Measurements from ENCODE around the gene RS1.
A peak's percentile ranks its signal among the peaks of the same experiment; 100 is the strongest.

Gene RS1

DNA sequence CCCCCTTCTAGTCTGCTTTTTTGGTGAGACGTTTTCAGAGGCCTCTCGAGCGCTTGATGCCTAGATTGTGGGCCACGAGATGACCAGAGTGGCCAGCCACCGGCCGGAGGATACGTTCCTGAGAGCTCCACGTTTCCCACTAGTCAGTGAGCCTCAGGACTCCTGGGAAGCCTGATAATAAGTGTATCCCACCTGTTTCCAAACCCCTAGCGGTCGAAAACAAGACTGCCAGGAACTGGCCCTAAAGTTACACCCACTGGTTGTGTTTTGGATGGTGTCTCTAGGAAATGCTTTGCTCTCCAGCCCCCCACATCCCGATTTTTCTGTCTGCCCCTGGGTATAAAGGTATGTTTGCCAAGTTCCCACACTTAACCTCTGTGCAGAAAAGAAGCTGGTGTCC, 4.6 kb upstream of the RS1 start:
- TF ChIP-seq CTCF (IDR thresholded peaks at IDR 0.05; ENCODE audit: insufficient read depth, low read length, poor library complexity, severe bottlenecking) = no peak
- Histone ChIP-seq H3K4me3 (replicated peaks; ENCODE audit: low read depth, low read length) (no peak overlapping the region), H3K27me3 (replicated peaks; ENCODE audit: control insufficient read depth, insufficient read depth, low read length) (no peaks in the 10 kb centered on the region), H3K36me3 (ENCODE audit: control insufficient read depth, insufficient read depth, low read length) (no peaks in the 10 kb centered on the region)
- DNase-seq (ENCODE audit: extremely low read depth, insufficient read length) = no peak

DNA sequence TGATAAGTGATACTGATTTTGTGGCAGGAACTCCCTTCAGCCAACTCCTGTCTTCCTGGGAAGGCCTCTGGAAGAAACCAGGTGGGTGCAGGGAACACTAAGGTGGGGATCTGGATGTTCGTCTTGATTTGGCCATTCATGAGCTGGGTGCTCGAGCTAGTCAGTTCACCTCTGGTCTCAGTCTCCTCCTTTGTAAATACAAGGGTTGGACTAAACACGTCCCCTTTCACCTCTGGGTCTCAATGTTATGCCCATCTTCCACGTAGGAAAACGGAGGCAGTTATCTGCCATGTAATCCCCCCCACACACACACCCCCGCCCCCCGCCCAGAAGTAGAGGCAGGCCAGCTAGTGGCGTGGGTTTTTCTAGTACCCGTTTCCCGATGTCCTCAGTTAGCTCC, 4.1 kb upstream of the RS1 start:
- Histone ChIP-seq H3K36me3 (ENCODE audit: control insufficient read depth, insufficient read depth, low read length) (no peaks in the 10 kb centered on the region), H3K27me3 (replicated peaks; ENCODE audit: control insufficient read depth, insufficient read depth, low read length) (no peaks in the 10 kb centered on the region), H3K4me3 (replicated peaks; ENCODE audit: low read depth, low read length) (no peak overlapping the region)
- DNase-seq (ENCODE audit: extremely low read depth, insufficient read length) = no peak
- no peak for TF ChIP-seq CTCF (IDR thresholded peaks at IDR 0.05; ENCODE audit: insufficient read depth, low read length, poor library complexity, severe bottlenecking)

DNA sequence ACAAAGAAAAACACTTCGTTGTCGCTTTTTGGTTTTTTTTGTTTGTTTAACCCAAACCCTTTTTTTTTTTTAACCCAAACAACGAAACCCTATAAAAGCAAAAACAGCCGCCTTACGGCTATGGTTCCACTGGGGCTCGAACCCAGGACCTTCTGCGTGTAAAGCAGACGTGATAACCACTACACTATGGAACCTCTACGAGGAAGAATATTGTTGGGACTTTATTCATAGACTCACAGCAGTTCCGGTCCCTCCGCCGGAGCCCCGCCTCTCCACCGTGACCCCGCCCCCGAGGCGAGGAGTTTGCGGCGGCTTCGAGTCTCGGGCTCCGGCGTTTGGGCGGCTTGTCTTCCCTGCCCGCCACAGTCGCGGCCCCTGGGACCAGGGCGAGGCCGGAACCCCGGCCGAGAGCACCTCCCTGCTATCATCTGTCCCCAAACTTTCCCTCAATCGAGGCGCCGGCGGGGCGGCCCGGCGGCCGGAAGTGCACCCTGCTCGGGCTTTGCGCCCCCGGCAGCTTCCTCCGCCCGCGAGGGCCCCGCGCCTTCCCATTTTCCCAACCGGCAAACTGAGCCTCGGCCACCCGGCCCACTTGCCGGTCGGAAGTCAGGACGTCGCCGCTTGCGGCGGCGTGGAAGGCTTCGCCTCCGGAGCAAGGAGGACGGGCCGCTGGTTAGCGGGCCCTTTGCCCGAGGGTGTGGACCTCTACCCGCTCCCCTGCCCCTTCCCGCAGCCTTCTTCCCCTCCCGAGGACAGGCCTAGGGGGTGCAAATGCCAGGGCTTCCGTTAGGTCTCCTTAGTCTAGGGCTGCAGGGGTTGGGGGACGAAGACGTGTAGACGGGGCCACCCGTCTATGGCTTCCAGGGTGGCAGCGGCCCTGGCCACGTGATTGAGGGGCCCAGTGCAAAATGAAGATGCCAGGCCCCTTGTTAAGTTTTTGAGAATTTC, 3.2 kb upstream of the RS1 start:
- H3K4me3 ChIP-seq (replicated peaks; ENCODE audit: low read depth, low read length) = peak overlapping the region; percentile 60
- peak; percentile 90 for DNase-seq (ENCODE audit: extremely low read depth, insufficient read length)
- TF ChIP-seq CTCF (IDR thresholded peaks at IDR 0.05; ENCODE audit: insufficient read depth, low read length, poor library complexity, severe bottlenecking) = no peak
- H3K27me3 ChIP-seq (replicated peaks; ENCODE audit: control insufficient read depth, insufficient read depth, low read length) = no peaks in the 10 kb centered on the region
- H3K36me3 ChIP-seq (ENCODE audit: control insufficient read depth, insufficient read depth, low read length) = no peaks in the 10 kb centered on the region

- TF ChIP-seq CTCF (IDR thresholded peaks at IDR 0.05; ENCODE audit: insufficient read depth, low read length, poor library complexity, severe bottlenecking) = no peak
- peak overlapping the region; percentile 60 for H3K4me3 ChIP-seq (replicated peaks; ENCODE audit: low read depth, low read length)
- no peaks in the 10 kb centered on the region for H3K27me3 ChIP-seq (replicated peaks; ENCODE audit: control insufficient read depth, insufficient read depth, low read length)
- DNase-seq (ENCODE audit: extremely low read depth, insufficient read length) = no peak
- no peaks in the 10 kb centered on the region for H3K36me3 ChIP-seq (ENCODE audit: control insufficient read depth, insufficient read depth, low read length)
Observed at GRCh38 chrX:18674417-18674787, 2.5 kb upstream of the RS1 start.

GRCh38 chrX:18668071-18668835, 3.7 kb downstream of the RS1 start:
- no peak for TF ChIP-seq CTCF (IDR thresholded peaks at IDR 0.05; ENCODE audit: insufficient read depth, low read length, poor library complexity, severe bottlenecking)
- H3K36me3 ChIP-seq (ENCODE audit: control insufficient read depth, insufficient read depth, low read length) = no peaks in the 10 kb centered on the region
- H3K27me3 ChIP-seq (replicated peaks; ENCODE audit: control insufficient read depth, insufficient read depth, low read length) = no peaks in the 10 kb centered on the region
- DNase-seq (ENCODE audit: extremely low read depth, insufficient read length) = no peak
- H3K4me3 ChIP-seq (replicated peaks; ENCODE audit: low read depth, low read length) = no peak overlapping the region
